PC-9 (cell line): ENCODE data around the gene CENPC.

Experiments
- CTCF ChIP-seq: fragments of 200-600 bp; sonication (generic); conservative IDR thresholded peaks from 2 replicates; pipeline ENCODE4 v1.6.1; 2017; ENCODE audit warnings: mixed run types, antibody characterized with exemption, mild to moderate bottlenecking, moderate library complexity
- EZH2 ChIP-seq: fragments of 200-600 bp; sonication (generic); IDR thresholded peaks from 2 replicates; pipeline ENCODE4 v1.8.0; 2017; ENCODE audit warnings: antibody characterized with exemption, low read depth

- TF ChIP-seq CTCF (no peak), EZH2 (no peak)
Observed at GRCh38 chr4:67522230-67522629, 23.1 kb downstream of the CENPC start.
